NCI-H2029 treated with DMSO at 0.1 percent for 48 hours (cell line): Measurements from ENCODE around the gene OR6P1.

ENCODE experiments used
- DNase-seq: peaks from one replicate; lab custom pipeline; 2025; lab: John Stamatoyannopoulos, UW

OR6P1 gene

GRCh38 chr1:158570480-158570879 is at the start of gene OR6P1:
Gene OR6P1 (minus strand): TSS chr1:158570580. CDS start chr1:158563604, 6,976 bp downstream.
- no peak for DNase-seq

- DNase-seq = no peak
Observed at GRCh38 chr1:158613764-158614163, 43.4 kb upstream of the OR6P1 start.

DNA sequence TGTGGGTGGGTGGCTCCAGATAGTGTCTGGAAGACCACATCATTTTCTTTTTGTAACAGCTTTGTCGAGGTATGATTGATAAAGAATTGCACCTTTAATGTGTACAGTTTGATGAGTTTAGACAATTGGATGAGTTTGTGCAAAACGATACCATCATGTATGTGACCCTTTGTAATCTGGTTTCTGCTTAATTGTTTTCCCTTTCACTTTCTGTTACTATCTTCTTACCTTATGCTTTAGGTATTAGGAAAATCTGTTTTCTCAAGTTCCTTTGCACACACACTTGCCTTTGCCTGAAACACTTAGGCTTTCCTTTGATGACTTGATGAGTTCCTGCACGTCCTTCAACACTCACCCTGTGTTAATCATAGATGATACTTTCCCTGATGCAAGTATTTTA is 41.5 kb upstream of the OR6P1 start:
- DNase-seq = no peak

DNA sequence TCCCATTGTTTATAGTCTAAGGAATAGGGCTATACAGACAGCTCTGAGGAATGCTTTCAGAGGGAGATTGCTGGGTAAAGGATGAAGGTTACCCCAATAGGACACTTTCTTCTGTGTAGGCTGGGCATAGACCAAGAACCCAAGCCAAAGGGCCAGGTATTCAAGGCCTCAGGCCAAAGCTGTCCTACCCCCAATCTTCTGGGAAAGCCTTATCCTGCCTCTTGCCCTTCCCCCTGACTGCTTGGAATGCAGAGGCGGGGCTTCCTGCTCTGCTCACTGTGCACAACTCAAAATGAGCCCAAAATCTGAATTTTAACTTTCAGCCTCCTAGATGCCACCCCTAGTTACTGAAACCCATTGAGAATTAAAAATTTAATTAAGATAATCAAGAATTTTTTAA is 36.9 kb upstream of the OR6P1 start:
- no peak for DNase-seq

DNA sequence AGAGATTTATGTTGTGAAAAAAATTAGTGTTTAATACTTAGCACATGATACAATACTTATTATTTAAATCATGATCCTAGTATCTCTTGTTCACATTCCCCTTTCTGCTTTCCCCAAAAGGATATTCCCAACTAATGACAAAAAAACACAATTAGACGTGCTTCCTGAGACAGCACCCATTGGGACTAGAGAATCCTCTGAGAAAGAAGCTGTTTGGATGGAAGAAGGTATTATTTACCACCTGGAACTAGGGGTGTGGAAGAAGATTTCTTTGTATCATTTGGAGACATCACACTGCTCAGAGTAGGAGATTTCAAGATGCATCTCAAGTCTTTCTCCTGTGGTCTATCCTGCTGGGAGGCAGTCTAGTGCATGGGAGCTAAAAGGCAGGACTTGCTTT is 34.6 kb upstream of the OR6P1 start, which contains the start of gene OR10Z1:
OR10Z1 (plus strand) TSS at position 301 of the 400 bp plus-strand sequence. CDS start 1,171 bp downstream, outside the sequence.
- no peak for DNase-seq

GRCh38 chr1:158600735-158601134 is 30.4 kb upstream of the OR6P1 start:
- no peak for DNase-seq

DNA sequence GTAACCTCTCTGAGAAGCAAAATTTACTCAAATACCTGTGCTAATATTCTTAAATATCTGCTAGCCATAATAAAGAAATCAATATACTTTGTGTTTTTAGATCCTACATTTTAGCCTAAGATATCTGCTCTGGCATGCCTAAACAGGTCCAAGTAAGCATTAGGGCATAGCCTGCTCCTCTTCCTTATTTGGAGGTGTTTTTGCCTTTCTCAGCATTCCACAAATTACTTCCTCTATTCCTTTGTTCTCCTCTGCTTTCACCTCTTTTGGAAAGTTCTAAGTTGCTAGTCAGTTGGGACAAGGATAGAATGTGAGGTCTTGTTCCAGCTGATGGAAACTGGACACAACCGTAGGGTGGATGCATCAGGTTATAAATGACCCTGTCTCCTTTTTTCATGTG is 16.6 kb upstream of the OR6P1 start:
- DNase-seq = no peak

DNA sequence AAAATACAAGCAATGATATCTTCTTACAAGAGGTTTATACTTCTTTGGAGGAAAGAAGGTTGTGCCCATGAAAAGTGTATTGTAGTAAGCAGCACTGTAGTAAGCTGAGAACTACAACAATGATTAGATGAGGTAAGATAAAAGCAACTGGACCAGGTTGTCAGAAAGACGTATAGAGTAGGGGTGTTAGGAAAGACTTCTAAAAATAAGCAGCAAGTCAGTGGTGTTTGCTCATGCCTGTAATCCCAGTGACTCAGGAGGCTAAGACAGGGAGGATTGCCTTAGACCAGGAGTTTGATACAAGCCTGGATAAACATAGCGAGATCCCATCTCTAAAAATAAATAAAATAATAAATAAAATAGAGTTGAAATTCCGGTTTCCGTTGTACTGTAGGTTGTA is 13.6 kb upstream of the OR6P1 start:
- no peak for DNase-seq

DNA sequence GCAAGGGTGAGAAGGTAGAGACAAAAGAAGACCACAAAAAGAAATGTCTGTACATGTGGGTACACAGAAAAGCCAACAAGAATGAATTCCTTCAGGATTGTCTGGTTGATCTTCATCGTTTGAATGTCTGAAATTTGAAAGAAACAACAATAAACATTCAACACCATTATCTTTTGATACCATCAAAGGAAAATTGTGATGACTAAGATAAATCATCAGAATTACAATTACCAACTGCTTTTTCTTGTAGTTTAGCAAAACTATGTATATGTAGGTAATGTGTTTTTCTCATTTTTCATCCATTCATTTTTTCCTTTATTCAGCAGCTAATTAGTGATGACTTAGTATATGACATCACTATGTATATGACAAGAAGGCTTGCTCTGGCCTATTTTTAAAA is 9.4 kb upstream of the OR6P1 start, which contains the start of gene OR10X1:
OR10X1 (minus strand) TSS at position 167 of the 400 bp plus-strand sequence; CDS start at position 167, 0 bp downstream.
- no peak for DNase-seq

DNA sequence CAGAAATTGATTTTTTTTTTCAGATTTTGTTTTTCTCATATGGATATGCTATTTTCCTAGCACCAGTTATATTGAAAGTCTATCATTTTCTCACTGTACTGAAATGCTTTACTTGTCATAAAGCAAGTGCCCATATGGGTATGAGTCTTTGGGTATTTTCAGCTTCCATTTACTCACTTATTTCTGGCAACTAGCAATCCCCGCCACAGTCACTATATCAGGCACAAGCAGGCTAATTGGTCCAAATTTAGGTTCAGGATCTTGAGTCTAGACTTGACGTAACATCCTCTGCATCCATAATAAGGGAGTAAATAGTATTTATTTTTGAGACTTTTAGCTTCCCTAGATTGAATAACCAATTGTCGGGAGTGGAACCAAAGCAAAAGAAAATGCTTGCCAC is 7.2 kb upstream of the OR6P1 start:
- no peak for DNase-seq

DNA sequence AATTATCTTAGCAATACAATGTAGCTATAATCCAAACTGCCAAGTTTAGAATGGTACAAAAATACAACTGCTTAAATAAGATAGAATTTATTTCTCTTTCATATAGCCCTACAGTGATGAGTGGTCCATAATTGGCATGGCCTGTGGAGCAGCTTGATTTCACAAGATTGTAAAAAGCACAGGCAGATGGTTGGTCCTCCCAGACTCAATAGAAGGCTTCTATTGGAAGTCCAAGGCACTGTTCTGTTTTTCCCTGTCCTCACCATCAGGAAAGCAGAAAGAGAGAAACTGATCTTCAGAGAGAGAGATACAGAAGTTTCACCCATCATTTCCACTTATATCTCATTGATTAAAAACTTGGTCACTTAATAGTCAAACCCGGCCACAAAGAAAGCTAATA is 1.8 kb upstream of the OR6P1 start:
- DNase-seq = no peak

- no peak for DNase-seq
Observed at GRCh38 chr1:158564608-158565007, 5.8 kb downstream of the OR6P1 start.

DNA sequence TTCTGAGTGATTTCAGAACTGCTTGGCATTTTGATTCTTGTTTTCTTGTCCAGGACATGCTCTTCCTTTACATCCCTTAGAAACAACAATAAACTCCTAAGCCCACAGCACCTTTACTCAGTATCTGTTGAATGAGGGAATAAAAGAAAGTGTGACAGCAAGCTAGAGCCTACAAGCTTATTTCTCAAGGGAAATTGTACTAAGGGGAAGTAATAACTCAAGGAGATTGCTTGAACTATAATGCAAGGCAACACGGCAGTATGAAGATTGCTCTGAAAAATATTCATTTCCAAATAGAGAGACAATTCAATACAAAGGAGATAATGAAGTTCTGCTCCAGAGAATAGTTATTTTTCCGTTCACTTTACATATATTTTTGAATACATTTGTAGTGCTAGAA is 6.5 kb downstream of the OR6P1 start:
- no peak for DNase-seq

GRCh38 chr1:158559696-158560095 is 10.7 kb downstream of the OR6P1 start:
- no peak for DNase-seq

- DNase-seq = no peak
Observed at GRCh38 chr1:158554352-158554751, 16.0 kb downstream of the OR6P1 start, which contains the start of gene OR6Y1. Gene OR6Y1 (minus strand): TSS chr1:158554405. CDS start chr1:158548105, 6,300 bp downstream.

- no peak for DNase-seq
Observed at GRCh38 chr1:158552296-158552695, 18.1 kb downstream of the OR6P1 start.

GRCh38 chr1:158547533-158547932 is 22.8 kb downstream of the OR6P1 start:
- no peak for DNase-seq

GRCh38 chr1:158537609-158538008 is 32.8 kb downstream of the OR6P1 start:
- DNase-seq = no peak

- no peak for DNase-seq
Observed at GRCh38 chr1:158534496-158534895, 35.9 kb downstream of the OR6P1 start.

GRCh38 chr1:158527190-158527815 is 43.1 kb downstream of the OR6P1 start:
- peak; percentile 26 for DNase-seq

DNA sequence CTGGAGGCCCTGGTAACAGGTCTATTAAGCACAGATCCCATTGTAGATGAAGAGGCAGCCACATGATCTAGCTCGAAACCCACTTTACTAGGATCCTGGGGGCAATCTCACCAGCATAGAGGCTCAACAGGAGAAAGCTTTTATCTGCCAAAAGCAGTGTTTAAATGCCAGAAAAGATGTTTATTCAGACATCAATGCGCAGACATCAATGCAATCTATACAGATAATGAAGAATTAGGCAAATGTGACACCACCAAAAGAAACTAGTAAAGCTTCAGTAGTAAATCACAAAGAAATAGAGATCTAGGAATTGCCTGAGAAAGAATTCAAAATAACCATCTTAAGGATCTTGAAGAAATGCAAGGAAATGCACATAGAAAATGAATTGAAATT is 48.7 kb downstream of the OR6P1 start:
- DNase-seq = no peak

DNA sequence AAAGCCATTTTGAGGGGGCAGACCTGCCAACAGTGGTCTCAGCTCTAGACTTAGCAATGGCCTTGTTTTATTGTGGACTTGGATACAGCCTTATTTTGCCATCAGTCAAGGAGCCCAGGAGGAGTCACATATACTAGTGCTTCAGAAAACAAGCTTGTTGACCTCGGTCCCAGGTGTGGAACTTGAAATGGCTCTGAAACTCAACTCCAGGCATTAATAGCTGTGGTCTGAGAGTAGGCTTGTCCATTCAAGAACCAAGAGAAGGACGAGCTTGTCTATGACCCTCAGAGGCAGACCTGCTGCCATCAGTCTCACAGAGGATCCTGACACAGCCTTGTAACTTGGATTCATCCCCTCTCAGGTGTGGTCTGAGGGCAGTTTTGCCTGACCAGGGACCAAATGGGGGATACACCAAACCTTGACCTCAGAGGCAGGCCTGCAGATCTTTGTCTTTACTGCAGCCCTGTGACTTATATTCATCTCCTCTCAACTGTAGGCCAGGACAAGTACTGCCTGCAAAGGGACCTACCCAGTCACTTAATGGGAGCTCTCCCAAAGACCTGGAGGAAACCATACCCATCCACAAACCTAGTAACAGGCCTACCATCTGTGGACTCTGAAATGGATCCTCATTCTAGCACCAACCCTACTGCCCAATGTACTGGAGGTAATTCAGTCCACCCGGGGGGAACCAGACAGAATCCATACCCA is 49.3 kb downstream of the OR6P1 start:
- no peak for DNase-seq

GRCh38 chr1:158520021-158520420 is 50.4 kb downstream of the OR6P1 start:
- no peak for DNase-seq

GRCh38 chr1:158516966-158517365 is 53.4 kb downstream of the OR6P1 start:
- no peak for DNase-seq
